Neural cell (in vitro differentiated cells): Measurements from ENCODE around the gene BICC1. TPM values are rescaled to one million over a fixed set of nuclear protein-coding genes. Genes with fewer than 3 reads are reported as not detected.
A peak's percentile ranks its signal among the peaks of the same experiment; 100 is the strongest.

Source experiments
- H2AFZ ChIP-seq: fragments of 200-600, 300-800 bp; sonication (generic), shearing (Covaris generic); 2 replicates; pipeline ENCODE4 v1.6.0; 2014; ENCODE audit warnings: low read depth, mild to moderate bottlenecking, antibody characterized with exemption, low read length, moderate library complexity
- H3F3A ChIP-seq: fragments of 200-600 bp; shearing (Covaris generic); 2 replicates; pipeline ENCODE4 v1.6.1; 2016; ENCODE audit warnings: mild to moderate bottlenecking, moderate library complexity, mixed read lengths, antibody characterized with exemption, low read length; ENCODE audit not compliant: insufficient read depth, poor library complexity, severe bottlenecking
- H3K27ac ChIP-seq: fragments of 200-600, 300-800 bp; sonication (generic), shearing (Covaris generic); 2 replicates; pipeline ENCODE4 v1.5.1; 2014; ENCODE audit warnings: mild to moderate bottlenecking, low read length, moderate library complexity
- H3K27me3 ChIP-seq: fragments of 300-800, 200-600 bp; sonication (generic), shearing (Covaris generic); 2 replicates; pipeline ENCODE4 v1.6.0; 2014; ENCODE audit warnings: mild to moderate bottlenecking, low read depth, low read length, moderate library complexity; ENCODE audit not compliant: insufficient read depth
- H3K36me3 ChIP-seq: fragments of 300-800, 200-600 bp; sonication (generic), shearing (Covaris generic); 2 replicates; pipeline ENCODE4 v1.5.1; 2014; ENCODE audit warnings: mild to moderate bottlenecking, antibody characterized with exemption, low read length, moderate library complexity; ENCODE audit not compliant: insufficient read depth
- H3K4me2 ChIP-seq: fragments of 300-800, 200-600 bp; sonication (generic), shearing (Covaris generic); 2 replicates; pipeline ENCODE4 v1.6.0; 2014; ENCODE audit warnings: mild to moderate bottlenecking, low read length
- H3K4me3 ChIP-seq: fragments of 300-800, 200-600 bp; sonication (generic), shearing (Covaris generic); 2 replicates; pipeline ENCODE4 v1.5.1; 2014; ENCODE audit warnings: mild to moderate bottlenecking, low read length, moderate library complexity
- H3K79me2 ChIP-seq: fragments of 200-600 bp; shearing (Covaris generic); replicated peaks from 2 replicates; pipeline ENCODE4 v1.6.0; 2014; ENCODE audit warnings: mild to moderate bottlenecking, low read length, moderate library complexity; ENCODE audit not compliant: insufficient read depth
- H3K9ac ChIP-seq: fragments of 300-800, 200-600 bp; sonication (generic), shearing (Covaris generic); 2 replicates; pipeline ENCODE4 v1.6.1; 2016; ENCODE audit warnings: mild to moderate bottlenecking, low read length, mixed read lengths
- H3K9me2 ChIP-seq: fragments of 200-600 bp; shearing (Covaris generic); 2 replicates; pipeline ENCODE4 v1.6.1; 2016; ENCODE audit warnings: mild to moderate bottlenecking, low read length, mixed read lengths; ENCODE audit not compliant: insufficient read depth
- H3K9me3 ChIP-seq: fragments of 200-600, 300-800 bp; sonication (generic), shearing (Covaris generic); 2 replicates; pipeline ENCODE4 v1.6.1; 2016; ENCODE audit warnings: mild to moderate bottlenecking, mixed run types, low read length, moderate library complexity, mixed read lengths
- H4K20me1 ChIP-seq: fragments of 200-600 bp; shearing (Covaris generic); 2 replicates; pipeline ENCODE4 v1.6.1; 2016; ENCODE audit warnings: mild to moderate bottlenecking, mixed run types; ENCODE audit not compliant: insufficient read depth
- EZH2 ChIP-seq: fragments of 200-600, 300-800 bp; shearing (Covaris generic), sonication (generic); IDR thresholded peaks from 2 replicates; pipeline ENCODE4 v1.6.1; 2014; ENCODE audit warnings: antibody characterized with exemption, low read length, borderline replicate concordance, mild to moderate bottlenecking; ENCODE audit not compliant: insufficient read depth, poor library complexity, severe bottlenecking
- MXI1 ChIP-seq: fragments of 450-650 bp; conservative IDR thresholded peaks from 2 replicates; pipeline ENCODE4 v1.6.1; 2014; ENCODE audit warnings: antibody characterized with exemption, mild to moderate bottlenecking; ENCODE audit not compliant: poor library complexity, severe bottlenecking
- POLR2AphosphoS5 ChIP-seq: IDR thresholded peaks from 2 replicates; pipeline ENCODE4 v1.6.1; 2012
- RAD21 ChIP-seq: fragments of 450-650 bp; conservative IDR thresholded peaks from 2 replicates; pipeline ENCODE4 v1.6.1; 2014; ENCODE audit warnings: antibody characterized with exemption, mild to moderate bottlenecking, moderate library complexity
- REST ChIP-seq: IDR thresholded peaks from 2 replicates; pipeline ENCODE4 v1.6.1; 2012; ENCODE audit warnings: borderline replicate concordance
- SMC3 ChIP-seq: fragments of 450-650 bp; conservative IDR thresholded peaks from 2 replicates; pipeline ENCODE4 v1.6.1; 2014; ENCODE audit warnings: antibody characterized with exemption, mild to moderate bottlenecking, moderate library complexity; ENCODE audit not compliant: poor library complexity
- TAF1 ChIP-seq: IDR thresholded peaks from 2 replicates; pipeline ENCODE4 v1.6.1; 2012; ENCODE audit warnings: low read depth
- polyA plus RNA-seq: library from polyadenylated mRNA; depleted of rRNA; stranded (reverse); fragments of >200 nt; gene quantifications from 2 replicates; pipeline ENCODE4 v1.2.3, GENCODE V29; 2014
- TF ChIP-seq, protein P1 (sequence below): fragments of 450-650 bp; IDR thresholded peaks from 2 replicates; pipeline ENCODE4 v1.5.1; 2014; ENCODE audit warnings: antibody characterized with exemption, mild to moderate bottlenecking, moderate library complexity; ENCODE audit not compliant: poor library complexity, severe bottlenecking

BICC1 gene
- polyA plus RNA-seq, 1 donor from 2014 or later: 7.6 TPM

- Histone ChIP-seq H4K20me1 (no peaks in the 10 kb centered on the region), H3K9me3 (no peaks in the 10 kb centered on the region), H3K27ac (no peak overlapping the region), H3K79me2 (no peaks in the 10 kb centered on the region), H3K9me2 (no peaks in the 10 kb centered on the region), H3K4me2 (no peak overlapping the region), H2AFZ (no peak overlapping the region), H3K4me3 (no peak overlapping the region), H3K27me3 (no peaks in the 10 kb centered on the region), H3F3A (no peaks in the 10 kb centered on the region), H3K36me3 (no peaks in the 10 kb centered on the region), H3K9ac (no peak overlapping the region)
- no peak for TF ChIP-seq SMC3
- no peak for TF ChIP-seq TAF1
- TF ChIP-seq REST: no peak
- no peak for TF ChIP-seq MXI1
- TF ChIP-seq EZH2: no peak
- no peak for TF ChIP-seq RAD21
- TF ChIP-seq, protein P1, sequence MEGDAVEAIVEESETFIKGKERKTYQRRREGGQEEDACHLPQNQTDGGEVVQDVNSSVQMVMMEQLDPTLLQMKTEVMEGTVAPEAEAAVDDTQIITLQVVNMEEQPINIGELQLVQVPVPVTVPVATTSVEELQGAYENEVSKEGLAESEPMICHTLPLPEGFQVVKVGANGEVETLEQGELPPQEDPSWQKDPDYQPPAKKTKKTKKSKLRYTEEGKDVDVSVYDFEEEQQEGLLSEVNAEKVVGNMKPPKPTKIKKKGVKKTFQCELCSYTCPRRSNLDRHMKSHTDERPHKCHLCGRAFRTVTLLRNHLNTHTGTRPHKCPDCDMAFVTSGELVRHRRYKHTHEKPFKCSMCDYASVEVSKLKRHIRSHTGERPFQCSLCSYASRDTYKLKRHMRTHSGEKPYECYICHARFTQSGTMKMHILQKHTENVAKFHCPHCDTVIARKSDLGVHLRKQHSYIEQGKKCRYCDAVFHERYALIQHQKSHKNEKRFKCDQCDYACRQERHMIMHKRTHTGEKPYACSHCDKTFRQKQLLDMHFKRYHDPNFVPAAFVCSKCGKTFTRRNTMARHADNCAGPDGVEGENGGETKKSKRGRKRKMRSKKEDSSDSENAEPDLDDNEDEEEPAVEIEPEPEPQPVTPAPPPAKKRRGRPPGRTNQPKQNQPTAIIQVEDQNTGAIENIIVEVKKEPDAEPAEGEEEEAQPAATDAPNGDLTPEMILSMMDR: no peak
Observed at GRCh38 chr10:58839771-58840170, 327.1 kb downstream of the BICC1 start.

DNA sequence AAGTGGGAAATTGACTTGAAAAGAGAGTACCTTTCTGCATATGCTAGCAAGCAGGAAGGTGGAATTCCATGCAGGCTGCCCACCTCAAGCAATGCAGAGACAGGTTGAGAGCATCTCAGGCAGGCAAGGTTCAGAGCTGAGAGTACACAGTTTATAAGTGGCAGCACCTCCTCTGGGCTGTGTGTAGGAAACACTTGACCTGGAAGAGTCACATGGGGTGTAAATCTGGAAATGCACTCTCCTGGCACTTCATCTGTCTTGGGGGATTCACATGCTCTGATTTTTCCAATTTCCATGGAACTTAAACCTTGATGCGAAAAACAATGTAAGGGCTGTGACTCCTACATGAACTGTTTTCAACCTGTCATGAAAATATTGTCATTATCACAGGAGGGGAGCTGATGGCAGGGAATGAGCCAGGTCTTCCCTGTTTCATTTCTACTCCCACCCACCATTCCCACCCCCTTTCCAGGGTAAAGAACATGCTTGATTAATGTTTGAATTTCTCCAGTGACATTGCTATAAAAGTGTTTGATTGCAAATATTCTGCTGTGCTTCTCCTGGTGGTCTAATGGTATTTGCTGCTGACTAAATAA, 328.3 kb downstream of the BICC1 start:
- Histone ChIP-seq H3K4me3 (no peak overlapping the region), H3K9me2 (no peaks in the 10 kb centered on the region), H2AFZ (no peak overlapping the region), H3K27me3 (no peaks in the 10 kb centered on the region), H3K27ac (no peak overlapping the region), H3K36me3 (no peaks in the 10 kb centered on the region), H3K9me3 (no peaks in the 10 kb centered on the region), H4K20me1 (no peaks in the 10 kb centered on the region), H3K9ac (no peak overlapping the region), H3F3A (no peaks in the 10 kb centered on the region), H3K4me2 (no peak overlapping the region), H3K79me2 (no peaks in the 10 kb centered on the region)
- peak; percentile 20 for TF ChIP-seq REST
- TF ChIP-seq, protein P1: peak; percentile 36
- peak; percentile 35 for TF ChIP-seq POLR2AphosphoS5
- no peak for TF ChIP-seq TAF1
